Neural cell (in vitro differentiated cells): ENCODE data around the gene PDZD4. TPM values are rescaled to one million over a fixed set of nuclear protein-coding genes. Genes with fewer than 3 reads are reported as not detected.
A peak's percentile ranks its signal among the peaks of the same experiment; 100 is the strongest.

Experiments used
- H2AFZ ChIP-seq: fragments of 200-600, 300-800 bp; sonication (generic), shearing (Covaris generic); 2 replicates; pipeline ENCODE4 v1.6.0; 2014; ENCODE audit warnings: low read depth, mild to moderate bottlenecking, antibody characterized with exemption, low read length, moderate library complexity
- H3F3A ChIP-seq: fragments of 200-600 bp; shearing (Covaris generic); 2 replicates; pipeline ENCODE4 v1.6.1; 2016; ENCODE audit warnings: mild to moderate bottlenecking, moderate library complexity, mixed read lengths, antibody characterized with exemption, low read length; ENCODE audit not compliant: insufficient read depth, poor library complexity, severe bottlenecking
- H3K27ac ChIP-seq: fragments of 200-600, 300-800 bp; sonication (generic), shearing (Covaris generic); 2 replicates; pipeline ENCODE4 v1.5.1; 2014; ENCODE audit warnings: mild to moderate bottlenecking, low read length, moderate library complexity
- H3K27me3 ChIP-seq: fragments of 300-800, 200-600 bp; sonication (generic), shearing (Covaris generic); 2 replicates; pipeline ENCODE4 v1.6.0; 2014; ENCODE audit warnings: mild to moderate bottlenecking, low read depth, low read length, moderate library complexity; ENCODE audit not compliant: insufficient read depth
- H3K36me3 ChIP-seq: fragments of 300-800, 200-600 bp; sonication (generic), shearing (Covaris generic); 2 replicates; pipeline ENCODE4 v1.5.1; 2014; ENCODE audit warnings: mild to moderate bottlenecking, antibody characterized with exemption, low read length, moderate library complexity; ENCODE audit not compliant: insufficient read depth
- H3K4me2 ChIP-seq: fragments of 300-800, 200-600 bp; sonication (generic), shearing (Covaris generic); 2 replicates; pipeline ENCODE4 v1.6.0; 2014; ENCODE audit warnings: mild to moderate bottlenecking, low read length
- H3K4me3 ChIP-seq: fragments of 300-800, 200-600 bp; sonication (generic), shearing (Covaris generic); 2 replicates; pipeline ENCODE4 v1.5.1; 2014; ENCODE audit warnings: mild to moderate bottlenecking, low read length, moderate library complexity
- H3K79me2 ChIP-seq: fragments of 200-600 bp; shearing (Covaris generic); replicated peaks from 2 replicates; pipeline ENCODE4 v1.6.0; 2014; ENCODE audit warnings: mild to moderate bottlenecking, low read length, moderate library complexity; ENCODE audit not compliant: insufficient read depth
- H3K9ac ChIP-seq: fragments of 300-800, 200-600 bp; sonication (generic), shearing (Covaris generic); 2 replicates; pipeline ENCODE4 v1.6.1; 2016; ENCODE audit warnings: mild to moderate bottlenecking, low read length, mixed read lengths
- H3K9me2 ChIP-seq: fragments of 200-600 bp; shearing (Covaris generic); 2 replicates; pipeline ENCODE4 v1.6.1; 2016; ENCODE audit warnings: mild to moderate bottlenecking, low read length, mixed read lengths; ENCODE audit not compliant: insufficient read depth
- H3K9me3 ChIP-seq: fragments of 200-600, 300-800 bp; sonication (generic), shearing (Covaris generic); 2 replicates; pipeline ENCODE4 v1.6.1; 2016; ENCODE audit warnings: mild to moderate bottlenecking, mixed run types, low read length, moderate library complexity, mixed read lengths
- H4K20me1 ChIP-seq: fragments of 200-600 bp; shearing (Covaris generic); 2 replicates; pipeline ENCODE4 v1.6.1; 2016; ENCODE audit warnings: mild to moderate bottlenecking, mixed run types; ENCODE audit not compliant: insufficient read depth
- EP300 ChIP-seq: fragments of 450-650 bp; conservative IDR thresholded peaks from 2 replicates; pipeline ENCODE4 v1.6.1; 2014; ENCODE audit warnings: antibody characterized with exemption, mild to moderate bottlenecking, moderate library complexity; ENCODE audit not compliant: poor library complexity, severe bottlenecking
- EZH2 ChIP-seq: fragments of 200-600, 300-800 bp; shearing (Covaris generic), sonication (generic); IDR thresholded peaks from 2 replicates; pipeline ENCODE4 v1.6.1; 2014; ENCODE audit warnings: antibody characterized with exemption, low read length, borderline replicate concordance, mild to moderate bottlenecking; ENCODE audit not compliant: insufficient read depth, poor library complexity, severe bottlenecking
- MXI1 ChIP-seq: fragments of 450-650 bp; conservative IDR thresholded peaks from 2 replicates; pipeline ENCODE4 v1.6.1; 2014; ENCODE audit warnings: antibody characterized with exemption, mild to moderate bottlenecking; ENCODE audit not compliant: poor library complexity, severe bottlenecking
- POLR2AphosphoS5 ChIP-seq: IDR thresholded peaks from 2 replicates; pipeline ENCODE4 v1.6.1; 2012
- RAD21 ChIP-seq: fragments of 450-650 bp; conservative IDR thresholded peaks from 2 replicates; pipeline ENCODE4 v1.6.1; 2014; ENCODE audit warnings: antibody characterized with exemption, mild to moderate bottlenecking, moderate library complexity
- SMC3 ChIP-seq: fragments of 450-650 bp; conservative IDR thresholded peaks from 2 replicates; pipeline ENCODE4 v1.6.1; 2014; ENCODE audit warnings: antibody characterized with exemption, mild to moderate bottlenecking, moderate library complexity; ENCODE audit not compliant: poor library complexity
- TAF1 ChIP-seq: IDR thresholded peaks from 2 replicates; pipeline ENCODE4 v1.6.1; 2012; ENCODE audit warnings: low read depth
- polyA plus RNA-seq: library from polyadenylated mRNA; depleted of rRNA; stranded (reverse); fragments of >200 nt; gene quantifications from 2 replicates; pipeline ENCODE4 v1.2.3, GENCODE V29; 2014
- TF ChIP-seq, protein P1 (sequence below): fragments of 450-650 bp; IDR thresholded peaks from 2 replicates; pipeline ENCODE4 v1.5.1; 2014; ENCODE audit warnings: antibody characterized with exemption, mild to moderate bottlenecking, moderate library complexity; ENCODE audit not compliant: poor library complexity, severe bottlenecking
- TF ChIP-seq, protein P2 (sequence below): IDR thresholded peaks from 2 replicates; pipeline ENCODE4 v1.6.1; 2012; ENCODE audit warnings: borderline replicate concordance

PDZD4 gene
- polyA plus RNA-seq, 1 donor from 2014 or later, result 343 TPM

DNA sequence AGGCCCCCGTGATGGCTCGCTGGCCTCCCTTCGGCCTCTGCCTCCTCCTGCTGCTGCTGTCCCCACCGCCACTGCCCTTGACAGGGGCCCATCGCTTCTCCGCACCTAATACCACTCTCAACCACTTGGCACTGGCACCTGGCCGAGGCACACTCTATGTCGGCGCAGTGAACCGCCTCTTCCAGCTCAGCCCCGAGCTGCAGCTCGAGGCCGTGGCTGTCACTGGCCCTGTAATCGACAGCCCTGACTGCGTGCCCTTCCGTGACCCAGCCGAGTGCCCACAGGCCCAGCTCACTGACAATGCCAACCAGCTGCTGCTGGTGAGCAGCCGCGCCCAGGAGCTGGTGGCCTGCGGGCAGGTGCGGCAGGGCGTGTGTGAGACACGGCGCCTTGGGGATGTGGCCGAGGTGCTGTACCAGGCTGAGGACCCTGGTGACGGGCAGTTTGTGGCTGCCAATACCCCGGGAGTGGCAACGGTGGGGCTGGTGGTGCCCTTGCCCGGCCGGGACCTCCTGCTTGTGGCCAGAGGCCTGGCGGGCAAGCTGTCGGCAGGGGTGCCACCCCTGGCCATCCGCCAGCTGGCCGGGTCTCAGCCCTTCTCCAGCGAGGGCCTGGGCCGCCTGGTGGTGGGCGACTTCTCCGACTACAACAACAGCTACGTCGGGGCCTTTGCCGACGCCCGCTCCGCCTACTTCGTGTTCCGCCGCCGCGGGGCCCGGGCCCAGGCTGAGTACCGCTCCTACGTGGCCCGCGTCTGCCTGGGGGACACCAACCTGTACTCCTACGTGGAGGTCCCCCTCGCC, 63.3 kb downstream of the PDZD4 start:
- Histone ChIP-seq H3K4me2 (no peak overlapping the region), H3K27me3 (no peaks in the 10 kb centered on the region)

DNA sequence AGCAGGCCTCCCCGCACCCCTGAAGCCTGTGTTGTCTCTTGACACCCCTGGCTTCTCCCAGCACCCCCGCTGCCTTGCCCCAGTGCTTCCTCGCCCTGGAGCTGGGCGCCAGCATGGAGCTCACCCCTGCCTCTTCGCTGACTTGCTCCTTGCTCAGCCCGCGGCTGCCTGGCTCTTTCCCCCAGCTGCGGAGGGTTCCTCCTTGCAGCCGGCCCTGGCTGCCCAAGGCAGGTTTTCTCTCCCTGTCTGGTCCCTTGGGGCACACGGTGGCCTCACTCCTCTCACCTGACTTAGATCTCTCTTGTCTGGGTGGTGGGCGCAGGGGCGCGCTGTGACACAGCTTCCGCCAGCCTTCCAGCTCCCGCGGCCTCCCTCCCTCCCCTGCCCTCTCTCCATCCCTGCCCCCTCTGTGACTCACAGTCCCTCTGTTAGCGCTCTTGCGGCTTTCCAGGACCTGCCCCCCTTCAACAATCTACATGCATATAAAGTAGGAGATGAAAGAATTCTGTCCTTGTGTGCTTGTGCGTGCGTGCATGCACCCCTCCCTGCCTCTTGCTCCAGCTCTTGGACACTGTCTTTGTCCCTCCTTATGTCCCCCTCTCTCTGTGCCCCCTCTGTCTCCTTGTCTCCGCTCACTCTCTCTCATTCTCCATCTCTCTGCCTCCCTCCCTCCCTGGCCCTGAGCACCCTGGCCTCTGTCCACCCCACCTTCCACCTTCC, 64.1 kb downstream of the PDZD4 start:
- no peaks in the 10 kb centered on the region for H3K9me2 ChIP-seq
- H3F3A ChIP-seq, result no peaks in the 10 kb centered on the region
- peak overlapping the region; percentile 45 for H3K4me3 ChIP-seq
- no peaks in the 10 kb centered on the region for H4K20me1 ChIP-seq
- H2AFZ ChIP-seq, result no peak overlapping the region
- H3K9ac ChIP-seq, result peak overlapping the region; percentile 69
- peak overlapping the region; percentile 81 for H3K27ac ChIP-seq
- H3K27me3 ChIP-seq, result no peaks in the 10 kb centered on the region
- no peak for TF ChIP-seq EZH2
- peak; percentile 45 for TF ChIP-seq SMC3
- peak; percentile 36 for TF ChIP-seq POLR2AphosphoS5
- H3K36me3 ChIP-seq, result no peaks in the 10 kb centered on the region
- H3K4me2 ChIP-seq, result no peak overlapping the region
- no peaks in the 10 kb centered on the region for H3K9me3 ChIP-seq
- H3K79me2 ChIP-seq, result no peaks in the 10 kb centered on the region

More for the DNA sequence above, 63.3 kb downstream of the PDZD4 start:
- H3F3A ChIP-seq, result no peaks in the 10 kb centered on the region
- H2AFZ ChIP-seq, result no peak overlapping the region
- H3K9ac ChIP-seq, result peak overlapping the region; percentile 69
- peak overlapping the region; percentile 45 for H3K4me3 ChIP-seq
- no peaks in the 10 kb centered on the region for H3K9me2 ChIP-seq
- H3K36me3 ChIP-seq, result no peaks in the 10 kb centered on the region
- peak overlapping the region; percentile 81 for H3K27ac ChIP-seq
- no peaks in the 10 kb centered on the region for H4K20me1 ChIP-seq
- TF ChIP-seq MXI1 (no peak), POLR2AphosphoS5 (no peak), RAD21 (no peak), SMC3 (no peak), EP300 (no peak), EZH2 (no peak), TAF1 (no peak)
- TF ChIP-seq, protein P1, sequence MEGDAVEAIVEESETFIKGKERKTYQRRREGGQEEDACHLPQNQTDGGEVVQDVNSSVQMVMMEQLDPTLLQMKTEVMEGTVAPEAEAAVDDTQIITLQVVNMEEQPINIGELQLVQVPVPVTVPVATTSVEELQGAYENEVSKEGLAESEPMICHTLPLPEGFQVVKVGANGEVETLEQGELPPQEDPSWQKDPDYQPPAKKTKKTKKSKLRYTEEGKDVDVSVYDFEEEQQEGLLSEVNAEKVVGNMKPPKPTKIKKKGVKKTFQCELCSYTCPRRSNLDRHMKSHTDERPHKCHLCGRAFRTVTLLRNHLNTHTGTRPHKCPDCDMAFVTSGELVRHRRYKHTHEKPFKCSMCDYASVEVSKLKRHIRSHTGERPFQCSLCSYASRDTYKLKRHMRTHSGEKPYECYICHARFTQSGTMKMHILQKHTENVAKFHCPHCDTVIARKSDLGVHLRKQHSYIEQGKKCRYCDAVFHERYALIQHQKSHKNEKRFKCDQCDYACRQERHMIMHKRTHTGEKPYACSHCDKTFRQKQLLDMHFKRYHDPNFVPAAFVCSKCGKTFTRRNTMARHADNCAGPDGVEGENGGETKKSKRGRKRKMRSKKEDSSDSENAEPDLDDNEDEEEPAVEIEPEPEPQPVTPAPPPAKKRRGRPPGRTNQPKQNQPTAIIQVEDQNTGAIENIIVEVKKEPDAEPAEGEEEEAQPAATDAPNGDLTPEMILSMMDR, result no peak
- TF ChIP-seq, protein P2, sequence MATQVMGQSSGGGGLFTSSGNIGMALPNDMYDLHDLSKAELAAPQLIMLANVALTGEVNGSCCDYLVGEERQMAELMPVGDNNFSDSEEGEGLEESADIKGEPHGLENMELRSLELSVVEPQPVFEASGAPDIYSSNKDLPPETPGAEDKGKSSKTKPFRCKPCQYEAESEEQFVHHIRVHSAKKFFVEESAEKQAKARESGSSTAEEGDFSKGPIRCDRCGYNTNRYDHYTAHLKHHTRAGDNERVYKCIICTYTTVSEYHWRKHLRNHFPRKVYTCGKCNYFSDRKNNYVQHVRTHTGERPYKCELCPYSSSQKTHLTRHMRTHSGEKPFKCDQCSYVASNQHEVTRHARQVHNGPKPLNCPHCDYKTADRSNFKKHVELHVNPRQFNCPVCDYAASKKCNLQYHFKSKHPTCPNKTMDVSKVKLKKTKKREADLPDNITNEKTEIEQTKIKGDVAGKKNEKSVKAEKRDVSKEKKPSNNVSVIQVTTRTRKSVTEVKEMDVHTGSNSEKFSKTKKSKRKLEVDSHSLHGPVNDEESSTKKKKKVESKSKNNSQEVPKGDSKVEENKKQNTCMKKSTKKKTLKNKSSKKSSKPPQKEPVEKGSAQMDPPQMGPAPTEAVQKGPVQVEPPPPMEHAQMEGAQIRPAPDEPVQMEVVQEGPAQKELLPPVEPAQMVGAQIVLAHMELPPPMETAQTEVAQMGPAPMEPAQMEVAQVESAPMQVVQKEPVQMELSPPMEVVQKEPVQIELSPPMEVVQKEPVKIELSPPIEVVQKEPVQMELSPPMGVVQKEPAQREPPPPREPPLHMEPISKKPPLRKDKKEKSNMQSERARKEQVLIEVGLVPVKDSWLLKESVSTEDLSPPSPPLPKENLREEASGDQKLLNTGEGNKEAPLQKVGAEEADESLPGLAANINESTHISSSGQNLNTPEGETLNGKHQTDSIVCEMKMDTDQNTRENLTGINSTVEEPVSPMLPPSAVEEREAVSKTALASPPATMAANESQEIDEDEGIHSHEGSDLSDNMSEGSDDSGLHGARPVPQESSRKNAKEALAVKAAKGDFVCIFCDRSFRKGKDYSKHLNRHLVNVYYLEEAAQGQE, result no peak
- H3K9me3 ChIP-seq, result no peaks in the 10 kb centered on the region
- no peaks in the 10 kb centered on the region for H3K79me2 ChIP-seq
